PC-3 (cell line): Measurements from ENCODE around the gene NFIX.

Experiments
- EZH2 ChIP-seq: fragments of 300-600 bp; sonication (generic); IDR thresholded peaks from one replicate; pipeline ENCODE4 v1.6.1; 2017; ENCODE audit warnings: antibody characterized with exemption, mild to moderate bottlenecking, low read length; ENCODE audit not compliant: unreplicated experiment
- TF ChIP-seq, protein P1 (sequence below): fragments of 300-600 bp; sonication (generic); conservative IDR thresholded peaks from 2 replicates; pipeline ENCODE4 v1.5.1; 2017; ENCODE audit warnings: antibody characterized with exemption, low read depth, mild to moderate bottlenecking, low read length

DNA sequence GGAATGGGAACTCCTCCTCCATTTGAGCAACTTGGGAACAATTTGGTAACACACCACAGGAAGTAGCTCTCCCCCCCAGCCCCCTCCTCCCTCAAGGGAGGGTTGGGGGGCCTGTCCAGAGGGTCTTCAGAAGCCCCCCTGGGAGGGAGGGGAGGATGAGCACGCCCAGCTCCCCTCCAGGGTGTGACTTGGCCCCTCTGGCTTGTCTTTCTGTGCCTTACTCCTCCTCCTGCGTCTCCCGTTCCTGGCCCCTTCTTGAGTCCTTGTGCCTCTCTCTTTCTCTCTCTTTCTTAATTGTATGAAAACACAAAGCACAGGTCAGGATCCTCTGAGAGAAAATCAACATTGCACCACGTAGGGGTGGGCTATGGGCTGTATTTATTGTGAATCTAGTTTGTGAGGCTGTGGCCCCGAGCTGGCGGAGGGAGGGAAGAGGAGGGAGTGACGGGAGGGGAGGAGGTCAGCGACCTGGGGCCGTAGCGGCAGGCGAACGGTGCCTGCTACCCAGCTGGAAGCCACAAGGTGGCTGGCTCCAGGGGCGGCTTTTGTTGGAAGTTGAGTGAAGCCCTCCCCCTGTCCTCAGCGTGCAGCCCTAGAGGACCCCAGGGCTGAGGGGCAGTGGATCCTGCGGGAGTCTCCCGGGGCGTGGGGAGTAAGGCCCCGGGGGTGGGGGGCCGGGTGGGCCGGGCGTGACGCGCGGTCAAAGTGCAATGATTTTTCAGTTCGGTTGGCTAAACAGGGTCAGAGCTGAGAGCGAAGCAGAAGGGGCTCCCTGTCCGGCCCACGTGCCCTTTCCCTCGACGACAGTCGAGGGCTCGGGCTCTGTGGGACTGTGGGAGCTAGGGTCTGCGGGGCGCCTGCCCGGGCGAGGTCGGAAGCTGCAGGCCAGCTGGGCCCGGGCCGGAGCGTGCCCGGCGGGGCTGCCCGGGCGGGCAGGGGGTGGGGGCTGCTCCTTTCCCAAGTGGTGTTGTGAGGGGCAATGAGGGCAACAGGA is 101.0 kb downstream of the NFIX start:
- TF ChIP-seq, protein P1, sequence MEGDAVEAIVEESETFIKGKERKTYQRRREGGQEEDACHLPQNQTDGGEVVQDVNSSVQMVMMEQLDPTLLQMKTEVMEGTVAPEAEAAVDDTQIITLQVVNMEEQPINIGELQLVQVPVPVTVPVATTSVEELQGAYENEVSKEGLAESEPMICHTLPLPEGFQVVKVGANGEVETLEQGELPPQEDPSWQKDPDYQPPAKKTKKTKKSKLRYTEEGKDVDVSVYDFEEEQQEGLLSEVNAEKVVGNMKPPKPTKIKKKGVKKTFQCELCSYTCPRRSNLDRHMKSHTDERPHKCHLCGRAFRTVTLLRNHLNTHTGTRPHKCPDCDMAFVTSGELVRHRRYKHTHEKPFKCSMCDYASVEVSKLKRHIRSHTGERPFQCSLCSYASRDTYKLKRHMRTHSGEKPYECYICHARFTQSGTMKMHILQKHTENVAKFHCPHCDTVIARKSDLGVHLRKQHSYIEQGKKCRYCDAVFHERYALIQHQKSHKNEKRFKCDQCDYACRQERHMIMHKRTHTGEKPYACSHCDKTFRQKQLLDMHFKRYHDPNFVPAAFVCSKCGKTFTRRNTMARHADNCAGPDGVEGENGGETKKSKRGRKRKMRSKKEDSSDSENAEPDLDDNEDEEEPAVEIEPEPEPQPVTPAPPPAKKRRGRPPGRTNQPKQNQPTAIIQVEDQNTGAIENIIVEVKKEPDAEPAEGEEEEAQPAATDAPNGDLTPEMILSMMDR, result peak; percentile 42; the same call in 1 of the 2 replicates
- TF ChIP-seq EZH2, result no peak
